Measurements from ENCODE around the gene PCNA.

Gene PCNA

GRCh38 chr20:5119435-5120184, at the start of gene PCNA:
Gene PCNA, minus strand, starts transcription at chr20:5119958. Its CDS starts 160 bp downstream, at chr20:5119798.
- peak; percentile 94 to 96 for DNase-seq (ENCODE audit: low read depth in 2 of 2)

GRCh38 chr20:5168651-5169396, 49.1 kb upstream of the PCNA start:
- DNase-seq (ENCODE audit: low read depth in 2 of 2), result no peak

GRCh38 chr20:5164645-5165625, 45.2 kb upstream of the PCNA start:
- DNase-seq (ENCODE audit: low read depth in 2 of 2), result no peak

- no peak for DNase-seq (ENCODE audit: low read depth in 2 of 2)
Measured at GRCh38 chr20:5161536-5162164, 41.9 kb upstream of the PCNA start.

- DNase-seq (ENCODE audit: low read depth in 2 of 2), result no peak
Measured at GRCh38 chr20:5160882-5161281, 41.1 kb upstream of the PCNA start.

GRCh38 chr20:5159928-5160327, 40.2 kb upstream of the PCNA start:
- DNase-seq (ENCODE audit: low read depth in 2 of 2), result no peak

- no peak for DNase-seq (ENCODE audit: low read depth in 2 of 2)
Measured at GRCh38 chr20:5156675-5157448, 37.1 kb upstream of the PCNA start.

- DNase-seq (ENCODE audit: low read depth in 2 of 2), result no peak
Measured at GRCh38 chr20:5155404-5155803, 35.6 kb upstream of the PCNA start.

GRCh38 chr20:5154543-5154925, 34.8 kb upstream of the PCNA start:
- no peak for DNase-seq (ENCODE audit: low read depth in 2 of 2)

GRCh38 chr20:5153612-5154542, 34.1 kb upstream of the PCNA start:
- no peak for DNase-seq (ENCODE audit: low read depth in 2 of 2)

GRCh38 chr20:5153152-5153467, 33.4 kb upstream of the PCNA start:
- no peak for DNase-seq (ENCODE audit: low read depth in 2 of 2)

- DNase-seq (ENCODE audit: low read depth in 2 of 2), result no peak
Measured at GRCh38 chr20:5150226-5151076, 30.7 kb upstream of the PCNA start.

GRCh38 chr20:5149892-5150225, 30.1 kb upstream of the PCNA start:
- DNase-seq (ENCODE audit: low read depth in 2 of 2), result no peak

GRCh38 chr20:5148581-5148980, 28.8 kb upstream of the PCNA start:
- DNase-seq (ENCODE audit: low read depth in 2 of 2), result no peak

GRCh38 chr20:5146871-5147592, 27.3 kb upstream of the PCNA start:
- DNase-seq (ENCODE audit: low read depth in 2 of 2), result no peak

GRCh38 chr20:5146099-5146668, 26.4 kb upstream of the PCNA start:
- DNase-seq (ENCODE audit: low read depth in 2 of 2), result no peak

- DNase-seq (ENCODE audit: low read depth in 2 of 2), result no peak
Measured at GRCh38 chr20:5145365-5146098, 25.8 kb upstream of the PCNA start.
